GM18505 (cell line): Measurements from ENCODE around the gene CDC42SE2.

ENCODE experiments used
- ATAC-seq: cut with Tn5 transposase; IDR thresholded peaks from one replicate; pipeline ENCODE4 v1.9.1; 2021; ENCODE audit not compliant: unreplicated experiment
- POLR2A ChIP-seq: IDR thresholded peaks from 4 replicates; pipeline ENCODE4 v1.6.1; 2011; ENCODE audit warnings: borderline replicate concordance; ENCODE audit not compliant: insufficient read depth, insufficient read length; ENCODE audit errors: extremely low read depth

The CDC42SE2 gene

GRCh38 chr5:131263648-131264450, at the start of gene CDC42SE2:
Gene CDC42SE2, plus strand, starts transcription at chr5:131264053. Its CDS starts 95,441 bp downstream, at chr5:131359494.
- peak; percentile 90 for ATAC-seq
- TF ChIP-seq POLR2A = peak; percentile 96

GRCh38 chr5:131214609-131215227, 49.1 kb upstream of the CDC42SE2 start:
- TF ChIP-seq POLR2A = no peak
- no peak for ATAC-seq

- TF ChIP-seq POLR2A = no peak
- ATAC-seq = no peak
Measured at GRCh38 chr5:131217791-131218190, 46.1 kb upstream of the CDC42SE2 start.

- no peak for TF ChIP-seq POLR2A
- ATAC-seq = no peak
Measured at GRCh38 chr5:131218392-131218791, 45.5 kb upstream of the CDC42SE2 start.

- no peak for ATAC-seq
- TF ChIP-seq POLR2A = no peak
Measured at GRCh38 chr5:131220566-131220965, 43.3 kb upstream of the CDC42SE2 start.

GRCh38 chr5:131221008-131221703, 42.7 kb upstream of the CDC42SE2 start:
- TF ChIP-seq POLR2A = no peak
- ATAC-seq = no peak

GRCh38 chr5:131221888-131222287, 42.0 kb upstream of the CDC42SE2 start:
- no peak for ATAC-seq
- TF ChIP-seq POLR2A = no peak

GRCh38 chr5:131222731-131223130, 41.1 kb upstream of the CDC42SE2 start:
- no peak for ATAC-seq
- TF ChIP-seq POLR2A = no peak

GRCh38 chr5:131223751-131224386, 40.0 kb upstream of the CDC42SE2 start:
- TF ChIP-seq POLR2A = no peak
- no peak for ATAC-seq

- peak; percentile 84 for ATAC-seq
- TF ChIP-seq POLR2A = peak; percentile 42
Measured at GRCh38 chr5:131224387-131225201, 39.3 kb upstream of the CDC42SE2 start.

- no peak for TF ChIP-seq POLR2A
- no peak for ATAC-seq
Measured at GRCh38 chr5:131225282-131225974, 38.4 kb upstream of the CDC42SE2 start.

- no peak for ATAC-seq
Measured at GRCh38 chr5:131226899-131227298, 37.0 kb upstream of the CDC42SE2 start.

More at GRCh38 chr5:131226899-131227298, 37.0 kb upstream of the CDC42SE2 start:
- no peak for TF ChIP-seq POLR2A
